ENCODE results near the gene EVX1.
A peak's percentile ranks its signal among the peaks of the same experiment; 100 is the strongest.

The EVX1 gene

DNA sequence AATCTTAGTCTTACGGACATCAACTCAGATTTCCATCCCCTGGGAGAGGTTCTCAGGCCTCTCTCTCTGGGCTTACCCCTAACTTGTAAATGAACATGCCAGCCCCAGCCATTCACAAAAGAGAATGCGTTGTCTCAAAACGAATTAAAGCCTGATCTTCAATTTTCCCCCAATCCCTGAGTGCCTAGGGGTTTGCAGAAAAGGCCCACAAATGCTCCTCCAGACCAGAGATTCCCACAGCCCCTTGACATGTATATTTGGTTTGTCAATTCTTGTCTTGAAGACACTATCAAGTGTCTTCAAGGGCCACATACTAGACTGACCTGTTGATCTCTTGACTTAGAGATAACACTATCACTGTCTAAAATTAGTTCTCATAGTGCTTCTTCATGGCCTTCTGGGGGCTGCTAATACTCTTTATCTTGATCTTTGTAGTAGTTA is 30.8 kb upstream of the EVX1 start:
- Histone ChIP-seq H3K27me3 (ENCODE audit: control insufficient read depth in 1 of 2, insufficient read depth in 1 of 2, low read length in 2 of 2) (peaks cover 86 to 96% of the 10 kb centered on the region in 2 experiments), H2AK5ac (ENCODE audit: low read length, severe bottlenecking) (no peak overlapping the region), H3K4me3 (ENCODE audit: insufficient read depth in 1 of 2, low read depth in 1 of 2, low read length in 2 of 2) (no peak overlapping the region), H3K27ac (ENCODE audit: low read length, poor library complexity, severe bottlenecking) (no peak overlapping the region), H3K9me3 (ENCODE audit: control insufficient read depth, low read length) (no peaks in the 10 kb centered on the region), H4K8ac (ENCODE audit: low read length) (no peak overlapping the region), H3K23ac (ENCODE audit: low read length in 2 of 2) (no peak overlapping the region), H3K4me1 (ENCODE audit: control insufficient read depth, insufficient read depth, low read depth, low read length) (peaks cover 16% of the 10 kb centered on the region), H2BK120ac (ENCODE audit: low read depth, low read length) (no peak overlapping the region), H2AFZ (ENCODE audit: low read depth, low read length) (no peak overlapping the region), H3K79me1 (replicated peaks; ENCODE audit: low read length, poor library complexity, severe bottlenecking) (no peaks in the 10 kb centered on the region), H2BK15ac (ENCODE audit: low read depth, poor library complexity, severe bottlenecking) (no peak overlapping the region), H3K9ac (ENCODE audit: low read length) (no peak overlapping the region), H2BK5ac (ENCODE audit: low read depth, low read length, poor library complexity, severe bottlenecking) (no peak overlapping the region), H2BK12ac (ENCODE audit: low read length in 2 of 2) (no peak overlapping the region), H3K4ac (ENCODE audit: low read depth in 1 of 2, low read length in 2 of 2) (no peak overlapping the region), H3K14ac (ENCODE audit: low read length in 2 of 2) (no peak overlapping the region), H3K4me2 (ENCODE audit: low read length, poor library complexity, severe bottlenecking) (no peak overlapping the region), H3K36me3 (ENCODE audit: control insufficient read depth in 1 of 2, insufficient read depth in 2 of 2, low read depth in 1 of 2, low read length in 2 of 2) (no peaks in the 10 kb centered on the region), H3K18ac (ENCODE audit: low read depth in 1 of 2, low read length in 2 of 2) (no peak overlapping the region), H4K91ac (ENCODE audit: low read length) (no peak overlapping the region)
- 43% methylated on average over 3 of the region's 3 CpGs for WGBS
- no peak for DNase-seq

GRCh38 chr7:27212497-27213432 is 29.8 kb upstream of the EVX1 start:
- H4K8ac ChIP-seq (ENCODE audit: low read length) = no peak overlapping the region
- H3K9me3 ChIP-seq (ENCODE audit: control insufficient read depth, low read length) = no peaks in the 10 kb centered on the region
- H2AFZ ChIP-seq (ENCODE audit: low read depth, low read length) = no peak overlapping the region
- DNase-seq = no peak
- no peak overlapping the region for H2AK5ac ChIP-seq (ENCODE audit: low read length, severe bottlenecking)
- no peak overlapping the region for H2BK120ac ChIP-seq (ENCODE audit: low read depth, low read length)
- no peak overlapping the region for H3K27ac ChIP-seq (ENCODE audit: low read length, poor library complexity, severe bottlenecking)
- no peak overlapping the region for H3K14ac ChIP-seq (ENCODE audit: low read length in 2 of 2)
- no peaks in the 10 kb centered on the region for H3K79me1 ChIP-seq (replicated peaks; ENCODE audit: low read length, poor library complexity, severe bottlenecking)
- no peak overlapping the region for H2BK15ac ChIP-seq (ENCODE audit: low read depth, poor library complexity, severe bottlenecking)
- H3K4me2 ChIP-seq (ENCODE audit: low read length, poor library complexity, severe bottlenecking) = peak overlapping the region; percentile 40
- no peak overlapping the region for H3K4ac ChIP-seq (ENCODE audit: low read depth in 1 of 2, low read length in 2 of 2)
- H3K4me3 ChIP-seq (ENCODE audit: insufficient read depth in 1 of 2, low read depth in 1 of 2, low read length in 2 of 2) = no peak overlapping the region
- no peaks in the 10 kb centered on the region for H3K36me3 ChIP-seq (ENCODE audit: control insufficient read depth in 1 of 2, insufficient read depth in 2 of 2, low read depth in 1 of 2, low read length in 2 of 2)
- H4K91ac ChIP-seq (ENCODE audit: low read length) = no peak overlapping the region
- peaks cover 82 to 97% of the 10 kb centered on the region in 2 experiments for H3K27me3 ChIP-seq (ENCODE audit: control insufficient read depth in 1 of 2, insufficient read depth in 1 of 2, low read length in 2 of 2)
- no peak overlapping the region for H3K9ac ChIP-seq (ENCODE audit: low read length)
- no peak overlapping the region for H2BK5ac ChIP-seq (ENCODE audit: low read depth, low read length, poor library complexity, severe bottlenecking)
- peak overlapping the region in 1 of 2 experiments; percentile 19 for H3K23ac ChIP-seq (ENCODE audit: low read length in 2 of 2)
- peaks cover 16% of the 10 kb centered on the region for H3K4me1 ChIP-seq (ENCODE audit: control insufficient read depth, insufficient read depth, low read depth, low read length)
- no peak overlapping the region for H3K18ac ChIP-seq (ENCODE audit: low read depth in 1 of 2, low read length in 2 of 2)
- WGBS = 31% methylated on average over 40 of the region's 52 CpGs
- H2BK12ac ChIP-seq (ENCODE audit: low read length in 2 of 2) = no peak overlapping the region

DNA sequence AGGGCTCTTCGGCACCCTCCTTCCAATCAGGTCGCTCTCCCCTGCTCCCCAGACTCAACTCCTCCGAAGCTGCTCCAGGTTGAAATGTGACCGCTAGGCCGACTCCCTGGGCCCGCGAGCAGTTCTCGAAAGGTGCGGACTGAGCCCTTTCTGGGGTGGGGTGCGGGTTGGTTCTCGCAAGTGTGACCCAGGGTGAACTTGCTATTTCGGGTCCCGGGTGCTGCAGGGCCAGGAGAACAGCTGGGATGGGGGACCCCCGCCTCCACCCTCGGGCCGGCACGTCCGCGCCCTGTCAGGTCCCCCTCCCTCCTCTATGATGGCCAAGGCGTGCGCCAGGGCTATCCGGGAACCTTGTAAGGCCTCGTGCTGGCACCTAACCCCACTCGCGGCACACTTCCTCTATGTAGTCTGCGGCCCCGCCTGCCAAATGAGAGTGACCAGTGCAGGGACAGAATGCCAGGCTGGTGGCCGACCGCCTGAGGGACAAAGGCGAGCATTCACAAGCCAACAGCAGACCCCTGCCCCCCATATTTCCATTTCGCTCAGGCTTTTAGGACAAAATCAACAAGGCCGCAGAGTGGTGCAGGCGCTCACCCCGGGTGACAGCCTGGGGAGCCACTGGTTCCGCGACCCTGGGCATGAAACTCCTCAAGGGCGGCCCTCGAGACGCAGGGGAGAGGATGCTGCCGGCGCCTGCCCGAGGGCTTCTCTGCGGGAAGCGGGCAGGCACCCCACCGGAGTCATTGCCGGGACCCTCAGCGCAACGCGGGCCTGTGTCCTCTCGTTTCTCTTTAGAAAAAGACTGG is 29.0 kb upstream of the EVX1 start:
- no peak overlapping the region for H3K4me2 ChIP-seq (ENCODE audit: low read length, poor library complexity, severe bottlenecking)
- H3K18ac ChIP-seq (ENCODE audit: low read depth in 1 of 2, low read length in 2 of 2) = no peak overlapping the region
- no peak overlapping the region for H2BK5ac ChIP-seq (ENCODE audit: low read depth, low read length, poor library complexity, severe bottlenecking)
- no peak overlapping the region for H3K9ac ChIP-seq (ENCODE audit: low read length)
- no peak overlapping the region for H2BK15ac ChIP-seq (ENCODE audit: low read depth, poor library complexity, severe bottlenecking)
- no peak overlapping the region for H4K91ac ChIP-seq (ENCODE audit: low read length)
- H3K4me1 ChIP-seq (ENCODE audit: control insufficient read depth, insufficient read depth, low read depth, low read length) = peaks cover 16% of the 10 kb centered on the region
- H3K36me3 ChIP-seq (ENCODE audit: control insufficient read depth in 1 of 2, insufficient read depth in 2 of 2, low read depth in 1 of 2, low read length in 2 of 2) = no peaks in the 10 kb centered on the region
- DNase-seq = no peak
- no peak overlapping the region for H2AK5ac ChIP-seq (ENCODE audit: low read length, severe bottlenecking)
- H3K27me3 ChIP-seq (ENCODE audit: control insufficient read depth in 1 of 2, insufficient read depth in 1 of 2, low read length in 2 of 2) = peaks cover 79 to 88% of the 10 kb centered on the region in 2 experiments
- H3K4me3 ChIP-seq (ENCODE audit: insufficient read depth in 1 of 2, low read depth in 1 of 2, low read length in 2 of 2) = no peak overlapping the region
- no peak overlapping the region for H2BK12ac ChIP-seq (ENCODE audit: low read length in 2 of 2)
- H3K14ac ChIP-seq (ENCODE audit: low read length in 2 of 2) = no peak overlapping the region
- no peak overlapping the region for H3K4ac ChIP-seq (ENCODE audit: low read depth in 1 of 2, low read length in 2 of 2)
- H3K23ac ChIP-seq (ENCODE audit: low read length in 2 of 2) = peak overlapping the region in 1 of 2 experiments; percentile 19
- H2BK120ac ChIP-seq (ENCODE audit: low read depth, low read length) = no peak overlapping the region
- H2AFZ ChIP-seq (ENCODE audit: low read depth, low read length) = no peak overlapping the region
- H3K9me3 ChIP-seq (ENCODE audit: control insufficient read depth, low read length) = no peaks in the 10 kb centered on the region
- H4K8ac ChIP-seq (ENCODE audit: low read length) = no peak overlapping the region
- 36% methylated on average over 47 of the region's 50 CpGs for WGBS
- H3K79me1 ChIP-seq (replicated peaks; ENCODE audit: low read length, poor library complexity, severe bottlenecking) = no peaks in the 10 kb centered on the region
- H3K27ac ChIP-seq (ENCODE audit: low read length, poor library complexity, severe bottlenecking) = no peak overlapping the region
